ENCODE measurements around the gene HS3ST2.

Gene HS3ST2

GRCh38 chr16:22788193-22788530 is 25.8 kb upstream of the HS3ST2 start:
- H3K4me3 ChIP-seq (ENCODE audit: low read length), result no peak overlapping the region
- no peak for DNase-seq (ENCODE audit: low read depth)
- no peak for TF ChIP-seq CTCF (conservative IDR thresholded peaks at IDR 0.05; ENCODE audit: low read depth, low read length)

DNA sequence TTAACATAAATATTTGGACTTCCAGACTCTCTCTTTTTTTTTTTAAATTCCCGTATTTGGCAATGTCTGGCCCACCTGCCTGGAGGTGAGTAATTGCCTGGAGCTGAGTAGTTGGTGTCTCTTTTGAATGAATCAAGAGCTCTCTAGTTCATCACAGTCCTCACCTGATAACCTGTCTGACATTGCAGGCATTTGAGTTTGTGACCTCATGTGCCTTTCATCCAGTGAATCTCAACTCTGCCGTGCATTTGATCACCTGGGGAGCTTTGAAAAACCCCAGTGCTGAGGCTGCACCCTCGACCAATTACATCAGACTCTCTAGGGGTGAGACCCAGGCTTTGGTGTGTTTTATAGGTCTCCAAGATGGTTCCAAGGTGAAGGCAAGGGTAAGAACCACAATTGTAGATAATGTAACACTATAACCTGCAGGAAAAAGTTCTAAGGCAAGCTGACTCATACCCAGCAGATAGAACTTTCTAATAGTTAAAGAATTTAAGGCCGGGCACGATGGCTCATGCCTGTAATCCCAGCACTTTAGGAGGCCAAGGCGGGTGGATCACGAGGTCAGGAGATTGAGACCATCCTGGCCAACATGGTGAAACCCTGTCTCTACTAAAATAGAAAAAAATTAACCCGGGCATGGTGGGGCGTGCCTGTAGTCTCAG is 24.5 kb upstream of the HS3ST2 start:
- H3K4me3 ChIP-seq (ENCODE audit: low read length), result no peak overlapping the region
- no peak for TF ChIP-seq CTCF (conservative IDR thresholded peaks at IDR 0.05; ENCODE audit: low read depth, low read length)
- DNase-seq (ENCODE audit: low read depth), result no peak

DNA sequence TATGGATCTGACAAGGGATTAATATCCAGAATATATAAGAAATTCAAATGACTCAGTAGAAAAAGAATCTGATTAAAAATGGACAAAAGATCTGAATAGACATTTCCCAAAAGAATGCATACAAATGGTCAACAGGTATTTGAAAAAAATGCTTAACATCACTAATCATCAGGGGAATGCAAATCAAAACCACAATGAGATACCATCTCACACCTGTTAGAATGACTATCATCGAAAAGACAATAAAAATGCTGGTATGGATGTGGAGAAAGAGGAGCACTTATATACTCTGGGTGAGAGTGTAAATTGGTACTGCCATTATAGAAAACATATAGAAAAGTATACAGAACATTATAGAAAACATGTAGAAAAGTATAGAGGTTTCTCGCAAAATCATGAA is 16.4 kb upstream of the HS3ST2 start:
- DNase-seq (ENCODE audit: low read depth), result no peak
- no peak overlapping the region for H3K4me3 ChIP-seq (ENCODE audit: low read length)
- TF ChIP-seq CTCF (conservative IDR thresholded peaks at IDR 0.05; ENCODE audit: low read depth, low read length), result no peak

DNA sequence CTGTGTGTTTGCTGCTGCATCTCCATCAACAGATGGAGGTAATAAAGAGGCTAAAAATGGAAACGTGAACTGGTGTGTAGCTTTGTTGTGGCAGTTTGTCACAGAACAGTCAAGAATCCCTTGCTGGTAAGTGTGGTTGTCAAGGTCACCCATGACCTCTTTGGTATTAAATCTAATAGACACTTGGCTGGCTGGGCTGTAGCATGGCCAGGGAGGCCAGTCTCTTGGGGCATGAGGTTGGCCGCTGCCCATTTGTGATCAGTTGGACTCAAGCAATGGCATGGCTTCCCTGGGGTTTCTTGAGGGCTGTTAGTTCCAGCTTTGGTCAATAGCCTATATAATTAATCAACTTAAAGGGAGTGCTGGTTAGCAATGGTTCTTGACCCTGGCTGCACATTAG is 14.8 kb upstream of the HS3ST2 start:
- TF ChIP-seq CTCF (conservative IDR thresholded peaks at IDR 0.05; ENCODE audit: low read depth, low read length), result no peak
- no peak for DNase-seq (ENCODE audit: low read depth)

GRCh38 chr16:22804893-22805292 is 9.1 kb upstream of the HS3ST2 start:
- TF ChIP-seq CTCF (conservative IDR thresholded peaks at IDR 0.05; ENCODE audit: low read depth, low read length), result no peak
- H3K4me3 ChIP-seq (ENCODE audit: low read length), result no peak overlapping the region
- DNase-seq (ENCODE audit: low read depth), result no peak

More for the DNA sequence above, 14.8 kb upstream of the HS3ST2 start:
- no peak overlapping the region for H3K4me3 ChIP-seq (ENCODE audit: low read length)

DNA sequence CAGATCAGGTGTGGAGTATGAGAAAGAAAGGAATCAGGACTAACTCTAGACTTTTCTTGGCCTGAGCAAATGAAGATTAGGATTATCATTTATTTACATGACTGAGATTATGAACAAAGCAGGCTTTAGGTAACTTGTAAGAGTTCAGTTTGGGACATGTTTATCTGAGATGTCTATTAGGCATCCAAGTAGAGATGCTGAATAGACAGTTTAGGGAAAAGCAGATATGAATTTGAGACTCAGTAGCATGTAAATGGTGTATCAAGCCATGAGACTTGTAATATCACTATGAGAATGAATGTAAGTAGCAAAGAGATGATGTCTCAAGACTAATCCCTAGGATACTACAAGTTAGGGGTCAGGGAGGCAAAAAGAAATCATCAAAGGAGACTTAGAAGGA is 8.6 kb upstream of the HS3ST2 start:
- TF ChIP-seq CTCF (conservative IDR thresholded peaks at IDR 0.05; ENCODE audit: low read depth, low read length), result no peak
- DNase-seq (ENCODE audit: low read depth), result no peak
- H3K4me3 ChIP-seq (ENCODE audit: low read length), result no peak overlapping the region

- H3K4me3 ChIP-seq (ENCODE audit: low read length), result no peak overlapping the region
- no peak for TF ChIP-seq CTCF (conservative IDR thresholded peaks at IDR 0.05; ENCODE audit: low read depth, low read length)
- no peak for DNase-seq (ENCODE audit: low read depth)
These were observed 7.2 kb upstream of the HS3ST2 start for GRCh38 chr16:22806811-22807210.
